A673 (cell line): Measurements from ENCODE around the gene HSD17B2. TPM values are rescaled to one million over a fixed set of nuclear protein-coding genes. Genes with fewer than 3 reads are reported as not detected.

Experiments
- BruUV-seq: library from RNA; stranded (reverse); fragments of 400-500 nt; replicated peaks from 2 replicates; lab custom pipeline; 2021; lab: Mats Ljungman, UMichigan
- CTCF ChIA-PET: fragments of 300-600 bp; sonication (Branson Sonifier 250); formaldehyde crosslinking; loops from one replicate; lab custom pipeline; 2022; ENCODE audit warnings: antibody characterized with exemption; lab: Charles Lee
- POLR2A ChIA-PET: fragments of 300-600 bp; sonication (Branson Sonifier 250); formaldehyde crosslinking; loops from one replicate; lab custom pipeline; 2022; ENCODE audit warnings: antibody characterized with exemption; ENCODE audit not compliant: low non-redundant PET; lab: Charles Lee
- DNase-seq: peaks from one replicate; pipeline ENCODE4 v3.0.0-alpha.2; 2015; ENCODE audit warnings: low spot score
- H3K27ac ChIP-seq: fragments of 200-600 bp; sonication (generic); 2 replicates; pipeline ENCODE4 v1.5.1; 2016; ENCODE audit warnings: mixed run types, low read depth, mild to moderate bottlenecking, mixed read lengths, antibody characterized with exemption, low read length; ENCODE audit not compliant: poor library complexity, severe bottlenecking
- H3K27me3 ChIP-seq: fragments of 200-600 bp; sonication (generic); replicated peaks from 2 replicates; pipeline ENCODE4 v1.6.1; 2017; ENCODE audit warnings: mixed run types, low read depth, mild to moderate bottlenecking, mixed read lengths, antibody characterized with exemption, low read length; ENCODE audit not compliant: insufficient read depth, poor library complexity
- H3K36me3 ChIP-seq: fragments of 200-600 bp; sonication (generic); 2 replicates; pipeline ENCODE4 v1.6.1; 2016; ENCODE audit warnings: mixed run types, mild to moderate bottlenecking, mixed read lengths, antibody characterized with exemption, low read length; ENCODE audit not compliant: insufficient read depth, poor library complexity, severe bottlenecking
- H3K4me1 ChIP-seq: fragments of 200-600 bp; sonication (generic); 2 replicates; pipeline ENCODE4 v1.6.1; 2017; ENCODE audit warnings: mixed run types, mild to moderate bottlenecking, mixed read lengths, antibody characterized with exemption, low read length; ENCODE audit not compliant: insufficient read depth, poor library complexity, severe bottlenecking
- H3K4me3 ChIP-seq: fragments of 200-600 bp; sonication (generic); 2 replicates; pipeline ENCODE4 v1.5.1; 2016; ENCODE audit warnings: low read depth, mixed run types, mild to moderate bottlenecking, mixed read lengths, low read length; ENCODE audit not compliant: poor library complexity, severe bottlenecking
- H3K9me3 ChIP-seq: fragments of 200-600 bp; sonication (generic); 2 replicates; pipeline ENCODE4 v1.6.1; 2016; ENCODE audit warnings: mixed run types, low read depth, mild to moderate bottlenecking, mixed read lengths, antibody characterized with exemption, low read length; ENCODE audit not compliant: poor library complexity, severe bottlenecking
- CTCF ChIP-seq: fragments of 300-800, 200-600 bp; sonication (generic); conservative IDR thresholded peaks from 2 replicates; pipeline ENCODE4 v1.5.1; 2017; ENCODE audit warnings: low read depth, mild to moderate bottlenecking, antibody characterized with exemption, low read length, moderate library complexity, mixed read lengths
- EZH2 ChIP-seq: fragments of 200-600 bp; sonication (generic); IDR thresholded peaks from 2 replicates; pipeline ENCODE4 v1.6.1; 2017; ENCODE audit warnings: borderline replicate concordance, low read depth, mild to moderate bottlenecking, mixed read lengths, antibody characterized with exemption, low read length; ENCODE audit not compliant: poor library complexity, severe bottlenecking
- intact Hi-C: fragments of 100-400 bp; cut with micrococcal nuclease; formaldehyde crosslinking; loops from one replicate; pipeline ENCODE4 v1.10.0; 2022; ENCODE audit not compliant: unreplicated experiment
- total RNA-seq: library from RNA; stranded (reverse); gene quantifications from 2 replicates; pipeline ENCODE4 v1.2.3, GENCODE V29; 2021

The HSD17B2 gene
- total RNA-seq, 1 experiment from 2014 or later: 4.9 TPM

GRCh38 chr16:82044585-82044911, 9.5 kb downstream of the HSD17B2 start:
- peak; percentile 70 for DNase-seq
- no TSS peak for BruUV-seq
- TF ChIP-seq CTCF (no peak), EZH2 (no peak)
- ChIA-PET POLR2A (no interaction called here), CTCF (no interaction called here)
- no peak overlapping the region for H3K4me3 ChIP-seq
- H3K27ac ChIP-seq: peak overlapping the region; percentile 89
- intact Hi-C loops: no loop called here
- peaks cover 27% of the 10 kb centered on the region for H3K4me1 ChIP-seq
- no peaks in the 10 kb centered on the region for H3K9me3 ChIP-seq
- no peaks in the 10 kb centered on the region for H3K36me3 ChIP-seq
- no peaks in the 10 kb centered on the region for H3K27me3 ChIP-seq

GRCh38 chr16:82045465-82045864, 10.4 kb downstream of the HSD17B2 start:
- Histone ChIP-seq H3K36me3 (no peaks in the 10 kb centered on the region), H3K4me3 (no peak overlapping the region), H3K27me3 (no peaks in the 10 kb centered on the region), H3K9me3 (no peaks in the 10 kb centered on the region), H3K27ac (no peak overlapping the region), H3K4me1 (peaks cover 27% of the 10 kb centered on the region)
- BruUV-seq: no TSS peak
- ChIA-PET POLR2A (no interaction called here), CTCF (no interaction called here)
- intact Hi-C loops: no loop called here
- DNase-seq: no peak
- TF ChIP-seq CTCF: no peak
- TF ChIP-seq EZH2: no peak

GRCh38 chr16:82046541-82046940, 11.5 kb downstream of the HSD17B2 start:
- Histone ChIP-seq H3K4me3 (no peak overlapping the region), H3K27ac (no peak overlapping the region)
- CTCF ChIA-PET: no interaction called here

More at GRCh38 chr16:82046541-82046940, 11.5 kb downstream of the HSD17B2 start:
- Histone ChIP-seq H3K9me3 (no peaks in the 10 kb centered on the region), H3K36me3 (no peaks in the 10 kb centered on the region), H3K4me1 (peaks cover 27% of the 10 kb centered on the region), H3K27me3 (no peaks in the 10 kb centered on the region)
- no TSS peak for BruUV-seq
- POLR2A ChIA-PET: no interaction called here
- DNase-seq: no peak
- TF ChIP-seq CTCF (no peak), EZH2 (no peak)
- intact Hi-C loops: no loop called here
